ENCODE results near the gene FRRS1L. TPM values are rescaled to one million over a fixed set of nuclear protein-coding genes. Genes with fewer than 3 reads are reported as not detected.
A peak's percentile ranks its signal among the peaks of the same experiment; 100 is the strongest.

Gene FRRS1L
- total and polyA plus RNA-seq, 5 donors: 0.91 to 5.9 (median 3.9) TPM

DNA sequence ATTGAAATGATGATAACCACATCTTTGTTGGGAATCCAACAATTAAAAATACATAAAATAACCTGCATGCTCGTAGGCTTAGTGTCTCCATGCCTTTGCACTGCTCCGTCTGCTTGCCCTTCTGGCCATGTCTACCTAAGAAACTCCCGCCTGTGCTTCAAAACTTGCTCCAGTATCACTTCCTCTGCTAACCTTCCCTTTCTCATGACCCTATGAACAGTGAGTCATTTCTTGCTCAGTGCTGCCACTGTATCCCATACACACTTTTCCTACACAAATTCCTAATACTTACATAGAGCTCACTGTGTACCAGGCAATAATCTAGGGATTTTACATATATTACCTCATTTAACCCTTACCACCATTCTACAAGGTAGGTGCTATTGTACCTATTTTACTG is 80.8 kb downstream of the FRRS1L start:
- Histone ChIP-seq H3K27ac (ENCODE audit: low read length) (no peak overlapping the region), H3K9me3 (ENCODE audit: control insufficient read depth, low read length) (no peaks in the 10 kb centered on the region), H3K27me3 (ENCODE audit: control insufficient read depth, insufficient read depth) (no peaks in the 10 kb centered on the region), H3K4me3 (ENCODE audit: low read length) (no peak overlapping the region), H3K4me1 (ENCODE audit: control insufficient read depth, insufficient read depth, low read length) (no peaks in the 10 kb centered on the region)
- intact Hi-C loops (cut with DNase I): no loop called here
- ATAC-seq (peak in 1 of 2 donors; percentile 42), DNase-seq (no peak)
- WGBS: 86% methylated on average over 3 of the region's 3 CpGs

GRCh38 chr9:109085510-109085909 is 81.5 kb downstream of the FRRS1L start:
- Histone ChIP-seq H3K27ac (ENCODE audit: low read length) (no peak overlapping the region), H3K27me3 (ENCODE audit: control insufficient read depth, insufficient read depth) (no peaks in the 10 kb centered on the region), H3K4me3 (ENCODE audit: low read length) (no peak overlapping the region), H3K9me3 (ENCODE audit: control insufficient read depth, low read length) (no peaks in the 10 kb centered on the region), H3K4me1 (ENCODE audit: control insufficient read depth, insufficient read depth, low read length) (no peaks in the 10 kb centered on the region)
- DNase-seq (no peak), ATAC-seq (no peak)
- intact Hi-C loops (cut with DNase I): no loop called here

GRCh38 chr9:109083813-109084405 is 83.1 kb downstream of the FRRS1L start:
- H3K27ac ChIP-seq (ENCODE audit: low read length): no peak overlapping the region
- H3K4me3 ChIP-seq (ENCODE audit: low read length): no peak overlapping the region
- ATAC-seq (no peak), DNase-seq (no peak)
- WGBS: 97% methylated on average over 4 of the region's 4 CpGs
- H3K9me3 ChIP-seq (ENCODE audit: control insufficient read depth, low read length): no peaks in the 10 kb centered on the region
- no peaks in the 10 kb centered on the region for H3K27me3 ChIP-seq (ENCODE audit: control insufficient read depth, insufficient read depth)
- intact Hi-C loops (cut with DNase I): no loop called here
- no peaks in the 10 kb centered on the region for H3K4me1 ChIP-seq (ENCODE audit: control insufficient read depth, insufficient read depth, low read length)

- no peaks in the 10 kb centered on the region for H3K9me3 ChIP-seq (ENCODE audit: control insufficient read depth, low read length)
- WGBS: 82% methylated on average over 7 of the region's 7 CpGs
- ATAC-seq: no peak
- H3K27me3 ChIP-seq (ENCODE audit: control insufficient read depth, insufficient read depth): no peaks in the 10 kb centered on the region
- H3K4me1 ChIP-seq (ENCODE audit: control insufficient read depth, insufficient read depth, low read length): no peaks in the 10 kb centered on the region
- intact Hi-C loops (cut with DNase I): no loop called here
- no peak for DNase-seq
- H3K27ac ChIP-seq (ENCODE audit: low read length): no peak overlapping the region
- no peak overlapping the region for H3K4me3 ChIP-seq (ENCODE audit: low read length)
Measured at GRCh38 chr9:109083141-109083540, 83.9 kb downstream of the FRRS1L start.

GRCh38 chr9:109082091-109082620 is 84.9 kb downstream of the FRRS1L start:
- no peak for DNase-seq
- no peak for ATAC-seq
- no peak overlapping the region for H3K4me3 ChIP-seq (ENCODE audit: low read length)
- no peaks in the 10 kb centered on the region for H3K9me3 ChIP-seq (ENCODE audit: control insufficient read depth, low read length)
- H3K27ac ChIP-seq (ENCODE audit: low read length): no peak overlapping the region
- no peaks in the 10 kb centered on the region for H3K4me1 ChIP-seq (ENCODE audit: control insufficient read depth, insufficient read depth, low read length)
- H3K27me3 ChIP-seq (ENCODE audit: control insufficient read depth, insufficient read depth): no peaks in the 10 kb centered on the region
- 48% methylated on average over 2 of the region's 2 CpGs for WGBS
- intact Hi-C loops (cut with DNase I): no loop called here

Other genes starting within 250 kb of the FRRS1L start
- 10 to 100 TPM; 20.5 to 24.1 (median 22.0) TPM for gene ELP1, start 233.1 kb downstream of the FRRS1L start, total RNA-seq
- gene ELP1, start 233.1 kb downstream of the FRRS1L start, polyA plus RNA-seq: 12.8 TPM
- gene ABITRAM, start 232.8 kb downstream of the FRRS1L start, total RNA-seq: 10 to 100 TPM in 2 of 4 donors, 1 to 10 TPM in 2; 5.6 to 12.9 (median 10.0) TPM
- gene ABITRAM, start 232.8 kb downstream of the FRRS1L start, polyA plus RNA-seq: 12.7 TPM
- gene CTNNAL1, start 153.8 kb downstream of the FRRS1L start, total RNA-seq: 10 to 100 TPM; 61.1 to 99.9 (median 96.9) TPM
- 105 TPM for gene CTNNAL1, start 153.8 kb downstream of the FRRS1L start, polyA plus RNA-seq
- 100 to 1,000 TPM in 2 of 4 donors, 10 to 100 TPM in 2; 81.4 to 136 (median 99.6) TPM for gene TMEM245, start 47.3 kb downstream of the FRRS1L start, total RNA-seq
- gene TMEM245, start 47.3 kb downstream of the FRRS1L start, polyA plus RNA-seq: 25.6 TPM
- gene EPB41L4B, start 153.8 kb upstream of the FRRS1L start, total RNA-seq: 10 to 100 TPM; 20.1 to 39.2 (median 27.0) TPM
- 11.2 TPM for gene EPB41L4B, start 153.8 kb upstream of the FRRS1L start, polyA plus RNA-seq